Measurements from ENCODE around the gene MFNG.

MFNG gene

GRCh38 chr22:37487571-37487970, 1.4 kb upstream of the MFNG start:
- TF ChIP-seq, protein P1, sequence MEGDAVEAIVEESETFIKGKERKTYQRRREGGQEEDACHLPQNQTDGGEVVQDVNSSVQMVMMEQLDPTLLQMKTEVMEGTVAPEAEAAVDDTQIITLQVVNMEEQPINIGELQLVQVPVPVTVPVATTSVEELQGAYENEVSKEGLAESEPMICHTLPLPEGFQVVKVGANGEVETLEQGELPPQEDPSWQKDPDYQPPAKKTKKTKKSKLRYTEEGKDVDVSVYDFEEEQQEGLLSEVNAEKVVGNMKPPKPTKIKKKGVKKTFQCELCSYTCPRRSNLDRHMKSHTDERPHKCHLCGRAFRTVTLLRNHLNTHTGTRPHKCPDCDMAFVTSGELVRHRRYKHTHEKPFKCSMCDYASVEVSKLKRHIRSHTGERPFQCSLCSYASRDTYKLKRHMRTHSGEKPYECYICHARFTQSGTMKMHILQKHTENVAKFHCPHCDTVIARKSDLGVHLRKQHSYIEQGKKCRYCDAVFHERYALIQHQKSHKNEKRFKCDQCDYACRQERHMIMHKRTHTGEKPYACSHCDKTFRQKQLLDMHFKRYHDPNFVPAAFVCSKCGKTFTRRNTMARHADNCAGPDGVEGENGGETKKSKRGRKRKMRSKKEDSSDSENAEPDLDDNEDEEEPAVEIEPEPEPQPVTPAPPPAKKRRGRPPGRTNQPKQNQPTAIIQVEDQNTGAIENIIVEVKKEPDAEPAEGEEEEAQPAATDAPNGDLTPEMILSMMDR (conservative IDR thresholded peaks at IDR 0.05; ENCODE audit: low read depth, low read length) = no peak
- no peak for DNase-seq (ENCODE audit: low read depth)

DNA sequence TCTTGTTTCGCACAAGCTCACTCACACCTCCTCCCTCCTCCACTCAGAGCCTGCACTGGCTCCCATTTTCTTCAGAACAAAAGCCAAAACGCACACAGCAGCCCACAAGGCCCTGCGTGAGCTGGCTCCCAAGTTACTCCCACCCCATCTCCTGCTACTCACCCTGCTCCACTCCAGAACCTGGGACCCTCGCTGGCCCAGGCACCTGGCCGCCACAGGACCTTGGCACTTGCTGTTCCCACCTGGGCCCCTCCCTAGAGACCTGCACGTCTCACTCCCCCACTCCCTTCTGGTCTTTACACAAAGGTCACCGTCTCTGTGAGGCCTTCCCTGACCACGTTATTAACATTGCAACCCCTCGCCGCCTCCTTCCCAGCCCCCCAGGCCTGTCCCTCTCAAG, 945 bp upstream of the MFNG start:
- H3K4me3 ChIP-seq (ENCODE audit: low read depth, low read length) = no peak overlapping the region
- TF ChIP-seq, protein P1 (conservative IDR thresholded peaks at IDR 0.05; ENCODE audit: low read depth, low read length) = no peak
- no peak for DNase-seq (ENCODE audit: low read depth)

More at GRCh38 chr22:37487571-37487970, 1.4 kb upstream of the MFNG start:
- H3K4me3 ChIP-seq (ENCODE audit: low read depth, low read length) = no peak overlapping the region

DNA sequence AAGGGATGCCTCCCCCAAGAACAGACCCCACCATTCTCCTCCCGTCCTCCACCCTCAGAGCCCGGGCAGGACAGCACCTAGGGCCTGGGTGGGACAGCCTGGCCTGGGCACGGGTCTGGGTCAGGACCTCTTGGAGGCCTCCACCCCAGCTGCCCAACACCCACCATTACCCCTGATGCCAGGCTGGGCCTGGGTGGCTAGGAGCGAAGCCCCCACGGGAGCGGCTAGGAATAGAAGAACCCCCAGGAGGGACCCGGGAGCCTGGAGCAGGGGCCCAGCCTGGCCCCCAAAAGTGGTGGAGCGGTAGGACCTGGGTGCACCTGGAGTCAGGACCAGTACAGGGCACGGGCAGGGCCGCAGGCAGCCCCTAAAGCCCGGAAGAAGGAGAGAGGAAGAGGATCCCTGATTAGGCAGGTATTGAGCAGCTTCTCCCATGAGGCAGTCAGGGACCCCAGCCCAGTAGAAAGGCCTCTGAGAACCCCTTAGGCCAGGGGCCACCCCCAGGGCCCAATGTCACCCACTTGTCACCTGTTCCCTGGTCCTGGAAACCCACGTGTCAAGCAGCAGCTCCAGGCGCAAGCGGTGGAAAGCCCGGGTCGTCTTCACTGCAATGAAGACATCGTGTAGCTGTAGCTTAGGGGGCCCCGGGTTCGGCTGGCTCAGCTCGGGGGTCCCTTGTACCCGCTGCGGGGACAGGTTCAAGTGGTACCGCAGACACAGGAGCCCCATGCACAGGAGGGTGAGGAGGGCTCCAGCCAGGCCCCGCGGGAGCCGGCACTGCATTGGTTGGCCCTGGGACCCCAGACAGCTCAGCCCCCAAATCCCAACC, 575 bp downstream of the MFNG start:
- no peak for DNase-seq (ENCODE audit: low read depth)
- TF ChIP-seq, protein P1 (conservative IDR thresholded peaks at IDR 0.05; ENCODE audit: low read depth, low read length) = no peak
- no peak overlapping the region for H3K4me3 ChIP-seq (ENCODE audit: low read depth, low read length)

DNA sequence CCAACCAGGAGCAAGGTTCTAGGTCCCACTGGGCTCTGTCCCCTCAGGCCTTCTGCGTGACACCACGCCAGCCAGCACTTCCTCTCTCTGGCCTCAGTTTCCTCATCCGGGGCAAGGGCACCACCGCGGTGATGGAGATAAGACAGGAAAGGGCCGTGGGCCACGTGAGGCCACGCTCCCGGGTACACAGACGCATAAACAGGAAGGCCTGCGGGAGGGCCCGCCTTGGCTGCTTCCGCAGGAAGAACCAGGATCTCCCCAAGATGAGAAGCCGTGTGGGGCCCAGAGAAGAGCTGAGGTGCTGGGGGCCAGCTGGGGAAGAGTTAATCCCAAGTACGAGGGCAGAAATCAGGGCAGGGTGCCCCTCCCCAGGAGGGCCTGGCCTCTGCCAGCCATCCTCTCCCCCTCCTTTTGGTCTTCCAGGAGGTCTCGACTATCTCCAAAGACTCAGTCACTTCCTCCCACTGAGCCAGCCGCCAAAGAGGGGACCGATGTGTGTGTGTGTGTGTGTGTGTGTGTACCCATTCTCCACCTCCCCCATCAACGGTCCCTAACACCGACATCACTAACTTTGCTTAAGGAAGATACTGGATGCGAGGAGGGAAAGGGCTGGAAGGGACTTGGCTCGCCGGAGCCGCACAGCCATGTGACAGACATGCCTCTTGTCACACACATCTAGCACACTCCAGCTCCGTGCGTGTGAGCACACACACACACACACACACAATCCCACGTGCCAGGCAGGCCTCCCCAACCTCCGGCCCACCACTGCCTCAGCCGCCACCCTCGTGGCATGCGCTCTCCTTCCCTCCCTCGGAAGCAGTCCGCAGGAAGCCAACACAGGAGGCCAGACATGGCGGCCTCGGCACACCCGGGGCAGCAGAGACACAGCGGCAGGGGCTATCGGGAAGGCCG, 1.4 kb downstream of the MFNG start:
- TF ChIP-seq, protein P1 (conservative IDR thresholded peaks at IDR 0.05; ENCODE audit: low read depth, low read length) = no peak
- no peak overlapping the region for H3K4me3 ChIP-seq (ENCODE audit: low read depth, low read length)
- DNase-seq (ENCODE audit: low read depth) = peak; percentile 41

GRCh38 chr22:37483050-37483449, 3.1 kb downstream of the MFNG start:
- TF ChIP-seq, protein P1 (conservative IDR thresholded peaks at IDR 0.05; ENCODE audit: low read depth, low read length) = no peak
- H3K4me3 ChIP-seq (ENCODE audit: low read depth, low read length) = no peak overlapping the region
- DNase-seq (ENCODE audit: low read depth) = no peak

- H3K4me3 ChIP-seq (ENCODE audit: low read depth, low read length) = no peak overlapping the region
- TF ChIP-seq, protein P1 (conservative IDR thresholded peaks at IDR 0.05; ENCODE audit: low read depth, low read length) = no peak
- no peak for DNase-seq (ENCODE audit: low read depth)
These were observed 3.9 kb downstream of the MFNG start for GRCh38 chr22:37482244-37482643.
